ENCODE results near the gene TNIP1.
A peak's percentile ranks its signal among the peaks of the same experiment; 100 is the strongest.

Gene TNIP1

GRCh38 chr5:151094030-151094851 is 13.4 kb upstream of the TNIP1 start:
- H3K4me3 ChIP-seq (replicated peaks; ENCODE audit: low read depth, low read length): peak overlapping the region; percentile 56
- DNase-seq (ENCODE audit: extremely low read depth, insufficient read length): peak; percentile 79
- H3K36me3 ChIP-seq (ENCODE audit: control insufficient read depth, insufficient read depth, low read length): no peaks in the 10 kb centered on the region
- TF ChIP-seq CTCF (IDR thresholded peaks at IDR 0.05; ENCODE audit: insufficient read depth, low read length, poor library complexity, severe bottlenecking): no peak
- no peaks in the 10 kb centered on the region for H3K27me3 ChIP-seq (replicated peaks; ENCODE audit: control insufficient read depth, insufficient read depth, low read length)

- Histone ChIP-seq H3K36me3 (ENCODE audit: control insufficient read depth, insufficient read depth, low read length) (no peaks in the 10 kb centered on the region), H3K4me3 (replicated peaks; ENCODE audit: low read depth, low read length) (peak overlapping the region; percentile 56), H3K27me3 (replicated peaks; ENCODE audit: control insufficient read depth, insufficient read depth, low read length) (no peaks in the 10 kb centered on the region)
- TF ChIP-seq CTCF (IDR thresholded peaks at IDR 0.05; ENCODE audit: insufficient read depth, low read length, poor library complexity, severe bottlenecking): no peak
- no peak for DNase-seq (ENCODE audit: extremely low read depth, insufficient read length)
Measured at GRCh38 chr5:151093476-151093889, 12.6 kb upstream of the TNIP1 start.

- no peaks in the 10 kb centered on the region for H3K36me3 ChIP-seq (ENCODE audit: control insufficient read depth, insufficient read depth, low read length)
- TF ChIP-seq CTCF (IDR thresholded peaks at IDR 0.05; ENCODE audit: insufficient read depth, low read length, poor library complexity, severe bottlenecking): no peak
- H3K4me3 ChIP-seq (replicated peaks; ENCODE audit: low read depth, low read length): no peak overlapping the region
- DNase-seq (ENCODE audit: extremely low read depth, insufficient read length): no peak
- H3K27me3 ChIP-seq (replicated peaks; ENCODE audit: control insufficient read depth, insufficient read depth, low read length): no peaks in the 10 kb centered on the region
Measured at GRCh38 chr5:151092762-151093161, 11.9 kb upstream of the TNIP1 start.

GRCh38 chr5:151089726-151090125 is 8.9 kb upstream of the TNIP1 start:
- no peak for DNase-seq (ENCODE audit: extremely low read depth, insufficient read length)
- H3K36me3 ChIP-seq (ENCODE audit: control insufficient read depth, insufficient read depth, low read length): no peaks in the 10 kb centered on the region
- no peaks in the 10 kb centered on the region for H3K27me3 ChIP-seq (replicated peaks; ENCODE audit: control insufficient read depth, insufficient read depth, low read length)
- H3K4me3 ChIP-seq (replicated peaks; ENCODE audit: low read depth, low read length): no peak overlapping the region
- TF ChIP-seq CTCF (IDR thresholded peaks at IDR 0.05; ENCODE audit: insufficient read depth, low read length, poor library complexity, severe bottlenecking): no peak

- Histone ChIP-seq H3K4me3 (replicated peaks; ENCODE audit: low read depth, low read length) (no peak overlapping the region), H3K36me3 (ENCODE audit: control insufficient read depth, insufficient read depth, low read length) (no peaks in the 10 kb centered on the region), H3K27me3 (replicated peaks; ENCODE audit: control insufficient read depth, insufficient read depth, low read length) (no peaks in the 10 kb centered on the region)
- DNase-seq (ENCODE audit: extremely low read depth, insufficient read length): no peak
- no peak for TF ChIP-seq CTCF (IDR thresholded peaks at IDR 0.05; ENCODE audit: insufficient read depth, low read length, poor library complexity, severe bottlenecking)
Measured at GRCh38 chr5:151088986-151089385, 8.2 kb upstream of the TNIP1 start.
